GM10266 (cell line): Measurements from ENCODE around the gene FOXI3.

ENCODE experiments used
- DNase-seq: peaks from one replicate; pipeline ENCODE4 v3.0.0; 2012; ENCODE audit errors: extremely low spot score
- TF ChIP-seq, protein P1 (sequence below): IDR thresholded peaks from 2 replicates; pipeline ENCODE4 v1.5.1; 2012; ENCODE audit warnings: mild to moderate bottlenecking, low read depth; ENCODE audit not compliant: control insufficient read depth, insufficient read depth; ENCODE audit errors: missing control alignments

Gene FOXI3

GRCh38 chr2:88452565-88452905 lies at the start of gene FOXI3:
TSS of gene FOXI3 (minus strand) at chr2:88452693. CDS start at chr2:88452535, 158 bp downstream.
- TF ChIP-seq, protein P1, sequence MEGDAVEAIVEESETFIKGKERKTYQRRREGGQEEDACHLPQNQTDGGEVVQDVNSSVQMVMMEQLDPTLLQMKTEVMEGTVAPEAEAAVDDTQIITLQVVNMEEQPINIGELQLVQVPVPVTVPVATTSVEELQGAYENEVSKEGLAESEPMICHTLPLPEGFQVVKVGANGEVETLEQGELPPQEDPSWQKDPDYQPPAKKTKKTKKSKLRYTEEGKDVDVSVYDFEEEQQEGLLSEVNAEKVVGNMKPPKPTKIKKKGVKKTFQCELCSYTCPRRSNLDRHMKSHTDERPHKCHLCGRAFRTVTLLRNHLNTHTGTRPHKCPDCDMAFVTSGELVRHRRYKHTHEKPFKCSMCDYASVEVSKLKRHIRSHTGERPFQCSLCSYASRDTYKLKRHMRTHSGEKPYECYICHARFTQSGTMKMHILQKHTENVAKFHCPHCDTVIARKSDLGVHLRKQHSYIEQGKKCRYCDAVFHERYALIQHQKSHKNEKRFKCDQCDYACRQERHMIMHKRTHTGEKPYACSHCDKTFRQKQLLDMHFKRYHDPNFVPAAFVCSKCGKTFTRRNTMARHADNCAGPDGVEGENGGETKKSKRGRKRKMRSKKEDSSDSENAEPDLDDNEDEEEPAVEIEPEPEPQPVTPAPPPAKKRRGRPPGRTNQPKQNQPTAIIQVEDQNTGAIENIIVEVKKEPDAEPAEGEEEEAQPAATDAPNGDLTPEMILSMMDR, result no peak
- no peak for DNase-seq

DNA sequence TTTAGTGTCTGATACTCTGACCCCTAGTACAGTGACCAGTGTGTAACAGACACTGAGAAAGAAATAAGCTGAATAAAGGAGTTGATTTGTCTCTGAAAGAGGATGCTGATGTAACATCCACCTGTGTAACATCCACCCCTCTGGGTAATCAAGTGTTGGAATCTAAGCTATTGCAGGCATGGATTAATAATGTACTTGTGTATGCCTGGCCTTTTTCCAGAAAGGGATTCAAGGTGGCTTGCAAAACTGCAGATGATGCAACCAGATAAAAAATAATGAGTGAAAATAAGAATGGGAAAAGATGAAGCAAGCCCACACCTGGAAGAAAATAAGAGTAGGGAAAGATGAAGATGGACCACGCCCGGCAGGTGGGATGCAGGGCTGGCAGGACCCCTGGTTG lies 48.2 kb upstream of the FOXI3 start:
- TF ChIP-seq, protein P1, result no peak
- DNase-seq, result no peak

DNA sequence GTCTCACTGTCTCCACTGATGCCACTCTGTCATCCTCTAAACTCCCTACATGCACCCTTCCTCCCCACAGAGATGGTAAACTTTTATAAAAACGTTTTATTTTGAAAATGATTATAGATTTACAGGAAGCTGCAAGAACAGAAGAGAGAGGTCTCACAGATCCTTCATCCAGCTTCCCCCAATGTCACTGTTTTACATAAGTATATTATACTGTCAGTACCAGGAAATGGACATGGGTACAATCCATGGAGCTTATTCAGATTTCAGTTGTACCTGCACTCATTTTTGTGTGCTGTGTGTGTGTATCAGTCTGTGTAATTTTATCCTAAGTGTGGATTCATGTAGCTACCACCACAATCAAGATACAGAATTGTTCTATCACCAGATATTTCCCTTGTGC lies 46.7 kb upstream of the FOXI3 start:
- no peak for DNase-seq
- TF ChIP-seq, protein P1, result no peak

DNA sequence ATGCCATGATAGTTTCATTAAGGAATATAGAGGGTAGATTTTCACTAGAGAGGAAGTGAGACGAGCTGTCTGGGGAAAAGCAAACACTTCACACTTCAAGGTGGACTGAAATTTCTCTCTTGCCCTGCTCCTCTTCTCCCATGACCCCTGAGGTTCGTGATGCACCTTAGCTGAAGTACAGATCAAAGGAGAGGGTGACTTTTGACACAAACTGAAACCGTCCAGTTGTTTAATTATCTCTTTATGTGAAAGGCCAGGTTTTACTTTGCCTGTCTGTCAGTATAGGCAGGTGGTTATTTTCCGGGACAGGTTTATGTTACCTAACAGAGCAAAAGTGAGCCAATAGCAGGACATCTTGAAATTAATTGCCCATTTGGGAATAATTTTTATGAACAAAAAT lies 41.0 kb upstream of the FOXI3 start:
- DNase-seq, result no peak
- TF ChIP-seq, protein P1, result no peak

GRCh38 chr2:88492002-88492401 lies 39.5 kb upstream of the FOXI3 start:
- DNase-seq, result no peak
- TF ChIP-seq, protein P1, result no peak

DNA sequence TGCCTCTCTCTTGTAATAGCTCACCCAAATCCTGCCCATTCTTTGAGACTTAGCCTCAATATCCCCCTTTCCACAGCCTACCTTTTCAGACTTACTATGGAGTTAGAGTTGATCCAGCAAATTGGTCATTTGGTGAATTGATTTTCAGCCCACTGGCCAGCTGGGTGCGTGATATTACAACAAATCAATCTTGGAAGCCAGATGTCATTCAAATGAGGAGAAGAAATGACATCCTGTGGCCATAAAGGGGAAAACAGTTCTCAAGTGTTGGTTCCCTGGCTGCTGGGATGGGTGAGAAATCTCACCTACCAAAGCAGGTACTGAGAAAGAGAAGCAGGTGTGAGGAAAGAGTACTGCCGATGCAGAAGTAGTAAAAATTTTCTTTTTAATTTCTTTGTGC lies 36.7 kb upstream of the FOXI3 start:
- DNase-seq, result no peak
- TF ChIP-seq, protein P1, result no peak

DNA sequence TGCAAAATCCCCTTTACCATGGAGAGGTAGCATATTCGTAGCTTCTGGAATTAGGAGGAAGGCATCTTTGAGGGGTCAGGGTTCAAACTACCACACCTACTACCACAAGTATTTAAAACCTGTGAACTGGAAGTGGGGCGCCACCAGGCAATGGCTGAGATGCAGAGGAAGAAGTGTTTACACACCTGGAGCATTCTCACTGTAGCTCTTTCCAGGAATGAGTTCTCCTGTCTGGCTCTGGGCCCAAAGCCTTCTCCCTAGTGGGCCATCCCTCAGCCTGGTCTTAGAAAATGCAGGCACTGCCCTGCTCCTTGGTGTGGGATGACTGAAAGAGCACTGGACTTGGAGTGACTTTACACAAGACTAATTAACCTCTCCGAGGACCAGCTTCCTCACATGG lies 30.7 kb upstream of the FOXI3 start:
- no peak for DNase-seq
- TF ChIP-seq, protein P1, result no peak
